B cell (primary cell): ENCODE measurements around the gene ZNF827. TPM values are rescaled to one million over a fixed set of nuclear protein-coding genes. Genes with fewer than 3 reads are reported as not detected.

Source experiments
- ATAC-seq: fragments of 200-7000 bp; cut with Tn5 transposase; one replicate; pipeline ENCODE4 v1.10.0; 2021; ENCODE audit warnings: low read depth, mild to moderate bottlenecking, moderate number of reproducible peaks, moderate library complexity
- CTCF ChIA-PET: fragments of 350-600 bp; sonication (Branson Sonifier 250); formaldehyde crosslinking; loops from one replicate; lab custom pipeline; 2021; ENCODE audit warnings: antibody characterized with exemption, inconsistent platforms; lab: Charles Lee
- POLR2A ChIA-PET: fragments of 350-600 bp; sonication (Branson Sonifier 250); formaldehyde crosslinking; loops from one replicate; lab custom pipeline; 2021; ENCODE audit warnings: antibody characterized with exemption; lab: Charles Lee
- DNase-seq: peaks from one replicate; pipeline ENCODE4 v3.0.0; 2013
- H2AFZ ChIP-seq: 2 replicates; pipeline ENCODE4 v1.6.1; 2012; ENCODE audit warnings: mild to moderate bottlenecking, low read depth, low read length; ENCODE audit not compliant: insufficient read depth, poor library complexity, severe bottlenecking
- H3K27ac ChIP-seq, 2 donors: 1 replicate in 1 of 2; 2 replicates in 1 of 2; pipeline ENCODE4 v1.5.1; 2012 to 2013; ENCODE audit warnings: low read length in 2 of 2, mild to moderate bottlenecking in 2 of 2, moderate library complexity in 1 of 2
- H3K27me3 ChIP-seq, 4 experiments: fragments of 200-600 bp in 1 of 4; sonication (generic) in 1 of 4; replicated peaks in 1 of 4; 1 replicate in 2 of 4; 2 replicates in 2 of 4; pipeline versions ENCODE4 v1.6.1 to v1.7.0; 2013 to 2016; ENCODE audit warnings: low read length in 3 of 4, mild to moderate bottlenecking in 2 of 4, mixed read lengths in 1 of 4, moderate library complexity in 1 of 4; ENCODE audit not compliant: insufficient read depth in 4 of 4, control insufficient read depth in 3 of 4; ENCODE audit errors: control extremely low read depth in 1 of 4
- H3K36me3 ChIP-seq, 2 experiments: replicated peaks in 1 of 2; 1 replicate in 1 of 2; 2 replicates in 1 of 2; pipeline versions ENCODE4 v1.6.1 to v1.7.1; 2013; ENCODE audit warnings: low read length in 1 of 2; ENCODE audit not compliant: insufficient read depth in 2 of 2, control insufficient read depth in 1 of 2; ENCODE audit errors: control extremely low read depth in 1 of 2, extremely low read depth in 1 of 2
- H3K4me1 ChIP-seq, 2 donors: fragments of 200-600 bp in 1 of 2; sonication (generic) in 1 of 2; 1 replicate in 1 of 2; 2 replicates in 1 of 2; pipeline versions ENCODE4 v1.5.1 to v1.6.1; 2013 to 2017; ENCODE audit warnings: low read length in 2 of 2; ENCODE audit not compliant: control insufficient read depth in 2 of 2, insufficient read depth in 2 of 2
- H3K4me2 ChIP-seq: replicated peaks from 2 replicates; pipeline ENCODE3; 2012; ENCODE audit warnings: mild to moderate bottlenecking, low read depth, low read length; ENCODE audit not compliant: poor library complexity, severe bottlenecking
- H3K4me3 ChIP-seq, 5 experiments: fragments of 200-600 bp in 1 of 5; sonication (generic) in 1 of 5; 1 replicate in 3 of 5; 2 replicates in 2 of 5; pipeline versions ENCODE4 v1.5.1 to v1.7.0; 2011 to 2016; ENCODE audit warnings: low read length in 4 of 5, mild to moderate bottlenecking in 4 of 5, low read depth in 2 of 5, control low read depth in 1 of 5, moderate library complexity in 1 of 5; ENCODE audit not compliant: insufficient read depth in 1 of 5; ENCODE audit errors: control extremely low read depth in 1 of 5, extremely low read depth in 1 of 5
- H3K79me2 ChIP-seq: fragments of 200-600 bp; sonication (generic); one replicate; pipeline ENCODE4 v1.6.0; 2016; ENCODE audit warnings: low read length; ENCODE audit not compliant: control insufficient read depth, insufficient read depth
- H3K9ac ChIP-seq: fragments of 200-600 bp; sonication (generic); 2 replicates; pipeline ENCODE4 v1.6.1; 2017; ENCODE audit warnings: mild to moderate bottlenecking, low read length, moderate library complexity
- H3K9me3 ChIP-seq, 3 donors: one replicate each; pipeline versions ENCODE4 v1.6.1 to v1.7.1; 2013; ENCODE audit warnings: low read length in 2 of 3; ENCODE audit not compliant: control insufficient read depth in 2 of 3, insufficient read depth in 1 of 3; ENCODE audit errors: control extremely low read depth in 1 of 3
- H4K20me1 ChIP-seq: 2 replicates; pipeline ENCODE4 v1.6.0; 2012; ENCODE audit warnings: mild to moderate bottlenecking, low read length; ENCODE audit not compliant: insufficient read depth, control insufficient read depth, poor library complexity, severe bottlenecking
- H3K27ac Mint-ChIP-seq: one replicate; pipeline ENCODE4 v1.8.0; 2021; ENCODE audit warnings: mixed read lengths
- H3K27me3 Mint-ChIP-seq: one replicate; pipeline ENCODE4 v1.8.0; 2021; ENCODE audit warnings: mixed read lengths
- H3K4me1 Mint-ChIP-seq: one replicate; pipeline ENCODE4 v1.8.0; 2021; ENCODE audit warnings: mixed read lengths
- H3K4me3 Mint-ChIP-seq: one replicate; pipeline ENCODE4 v1.8.0; 2021; ENCODE audit warnings: mixed read lengths
- H3K9me3 Mint-ChIP-seq: one replicate; pipeline ENCODE4 v1.8.0; 2022; ENCODE audit warnings: mixed read lengths; ENCODE audit not compliant: insufficient read depth
- EZH2 ChIP-seq: IDR thresholded peaks from 2 replicates; pipeline ENCODE4 v1.6.1; 2012; ENCODE audit warnings: borderline replicate concordance, low read depth, mild to moderate bottlenecking, moderate library complexity, low read length; ENCODE audit not compliant: insufficient read depth, poor library complexity, severe bottlenecking
- WGBS: methylation state at CpG from one replicate; pipeline ENCODE4 v1.1.5; 2013; ENCODE audit warnings: missing lambda C conversion rate; ENCODE audit not compliant: insufficient coverage; 5-methylcytosine and 5-hydroxymethylcytosine counted together
- intact Hi-C: fragments of 100-400 bp; cut with micrococcal nuclease; formaldehyde crosslinking; loops from one replicate; pipeline ENCODE4 v1.10.0; 2022
- polyA plus RNA-seq: library from polyadenylated mRNA; depleted of rRNA; stranded (reverse); fragments of >200 nt; gene quantifications from 2 replicates; pipeline ENCODE4 v1.2.3, GENCODE V29; 2012
- total RNA-seq, 2 donors: library from RNA; stranded (reverse); fragments of 120-200 nt in 1 of 2; gene quantifications; 1 replicate in 1 of 2; 2 replicates in 1 of 2; pipeline versions ENCODE4 v1.2.3 to v1.2.4, GENCODE V29; 2013 to 2022
- TF ChIP-seq, protein P1 (sequence below): fragments of 200-600 bp; IDR thresholded peaks from one replicate; pipeline ENCODE4 v1.8.0; 2022; ENCODE audit warnings: antibody characterized with exemption, mild to moderate bottlenecking

Gene ZNF827
- total and polyA plus RNA-seq, 2 donors (not counting 1 experiment from before 2014, with no cell fraction given) = 20.6 to 30.1 TPM

DNA sequence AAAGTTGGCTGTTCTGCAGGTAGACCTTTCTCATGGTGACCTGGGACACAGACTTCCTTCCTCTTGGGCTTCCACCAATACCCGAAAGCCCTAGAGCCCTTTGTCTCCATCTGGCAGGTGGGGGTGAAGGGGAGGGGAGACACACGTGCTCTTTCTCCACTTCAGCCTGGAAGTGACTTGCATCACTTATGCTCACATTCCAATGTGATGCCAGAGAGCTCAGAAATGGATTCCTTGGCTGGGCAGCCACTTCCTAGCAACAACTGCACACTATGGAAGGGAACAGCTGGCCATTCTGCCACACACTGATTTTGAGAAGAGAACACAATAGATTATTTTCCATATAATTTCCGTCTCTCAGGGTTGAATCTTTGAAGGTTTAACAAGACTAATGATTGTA lies 222.4 kb downstream of the ZNF827 start:
- Mint-ChIP-seq H3K4me1 (peaks cover 6% of the 10 kb centered on the region), H3K4me3 (no peak overlapping the region), H3K9me3 (peaks cover 15% of the 10 kb centered on the region), H3K27me3 (peaks cover 33% of the 10 kb centered on the region), H3K27ac (no peak overlapping the region)
- no peak for TF ChIP-seq EZH2
- intact Hi-C loops = no loop called here
- DNase-seq (no peak), ATAC-seq (no peak)
- no CpG with 5 or more reads among the region's 3 CpGs for WGBS
- no peak overlapping the region for H3K27ac ChIP-seq
- H3K27me3 ChIP-seq = peaks cover 0 to 2% (median 0%) of the 10 kb centered on the region in 4 experiments
- no peaks in the 10 kb centered on the region for H4K20me1 ChIP-seq
- H3K4me3 ChIP-seq = no peak overlapping the region
- ChIA-PET CTCF (no interaction called here), POLR2A (no interaction called here)
- no peak overlapping the region for H3K9ac ChIP-seq
- H3K9me3 ChIP-seq = peaks cover 0 to 4% (median 2%) of the 10 kb centered on the region in 3 donors
- H3K79me2 ChIP-seq = no peaks in the 10 kb centered on the region
- H2AFZ ChIP-seq = no peak overlapping the region
- H3K36me3 ChIP-seq = no peaks in the 10 kb centered on the region
- H3K4me2 ChIP-seq = no peak overlapping the region
- H3K4me1 ChIP-seq = no peaks in the 10 kb centered on the region

DNA sequence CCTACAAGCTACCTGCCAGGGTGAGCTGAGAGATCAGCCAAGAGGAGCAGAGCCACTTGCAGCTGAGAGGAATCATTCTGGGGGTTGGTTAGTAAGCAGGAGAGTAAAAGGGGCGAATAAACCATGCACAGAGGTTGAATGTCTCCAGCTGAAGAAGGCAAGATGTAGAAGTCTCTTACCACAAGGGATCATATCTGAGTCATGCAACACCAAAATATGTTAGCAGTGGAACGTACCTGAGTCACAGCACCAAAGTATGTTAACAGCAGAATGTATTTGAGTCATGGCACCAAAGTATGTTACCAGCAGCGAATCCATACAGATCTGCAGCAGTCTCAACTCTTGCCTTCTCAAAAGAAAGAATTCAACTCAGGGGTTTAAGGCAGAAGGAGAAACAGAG lies 228.8 kb downstream of the ZNF827 start:
- H3K27ac ChIP-seq = no peak overlapping the region
- no peak for DNase-seq
- ChIA-PET POLR2A (no interaction called here), CTCF (no interaction called here)
- no peak overlapping the region for H3K4me3 Mint-ChIP-seq
- TF ChIP-seq EZH2 = no peak
- TF ChIP-seq, protein P1, sequence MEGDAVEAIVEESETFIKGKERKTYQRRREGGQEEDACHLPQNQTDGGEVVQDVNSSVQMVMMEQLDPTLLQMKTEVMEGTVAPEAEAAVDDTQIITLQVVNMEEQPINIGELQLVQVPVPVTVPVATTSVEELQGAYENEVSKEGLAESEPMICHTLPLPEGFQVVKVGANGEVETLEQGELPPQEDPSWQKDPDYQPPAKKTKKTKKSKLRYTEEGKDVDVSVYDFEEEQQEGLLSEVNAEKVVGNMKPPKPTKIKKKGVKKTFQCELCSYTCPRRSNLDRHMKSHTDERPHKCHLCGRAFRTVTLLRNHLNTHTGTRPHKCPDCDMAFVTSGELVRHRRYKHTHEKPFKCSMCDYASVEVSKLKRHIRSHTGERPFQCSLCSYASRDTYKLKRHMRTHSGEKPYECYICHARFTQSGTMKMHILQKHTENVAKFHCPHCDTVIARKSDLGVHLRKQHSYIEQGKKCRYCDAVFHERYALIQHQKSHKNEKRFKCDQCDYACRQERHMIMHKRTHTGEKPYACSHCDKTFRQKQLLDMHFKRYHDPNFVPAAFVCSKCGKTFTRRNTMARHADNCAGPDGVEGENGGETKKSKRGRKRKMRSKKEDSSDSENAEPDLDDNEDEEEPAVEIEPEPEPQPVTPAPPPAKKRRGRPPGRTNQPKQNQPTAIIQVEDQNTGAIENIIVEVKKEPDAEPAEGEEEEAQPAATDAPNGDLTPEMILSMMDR = no peak
- H3K27me3 Mint-ChIP-seq = peaks cover 12% of the 10 kb centered on the region
- no peaks in the 10 kb centered on the region for H4K20me1 ChIP-seq
- H3K4me3 ChIP-seq = no peak overlapping the region
- no peak overlapping the region for H3K27ac Mint-ChIP-seq
- peaks cover 0 to 7% (median 0%) of the 10 kb centered on the region in 4 experiments for H3K27me3 ChIP-seq
- peaks cover 0 to 11% (median 3%) of the 10 kb centered on the region in 3 donors for H3K9me3 ChIP-seq
- H3K9me3 Mint-ChIP-seq = peaks cover 24% of the 10 kb centered on the region
- H3K4me2 ChIP-seq = no peak overlapping the region
- H3K4me1 ChIP-seq = no peaks in the 10 kb centered on the region
- WGBS = 68% methylated on average over 2 of the region's 3 CpGs
- no peaks in the 10 kb centered on the region for H3K79me2 ChIP-seq
- H3K9ac ChIP-seq = no peak overlapping the region
- ATAC-seq = no peak
- H2AFZ ChIP-seq = no peak overlapping the region
- intact Hi-C loops = no loop called here
- no peaks in the 10 kb centered on the region for H3K36me3 ChIP-seq
- H3K4me1 Mint-ChIP-seq = no peaks in the 10 kb centered on the region
